HepG2 (cell line): ENCODE data around the gene ABCA3. TPM values are rescaled to one million over a fixed set of nuclear protein-coding genes. Genes with fewer than 3 reads are reported as not detected.

Experiments
- ATAC-seq: fragments of 200-7000 bp; cut with Tn5 transposase; 3 replicates; pipeline ENCODE4 v1.9.1; 2020; ENCODE audit warnings: mild to moderate bottlenecking, moderate library complexity
- BruUV-seq: library from RNA; stranded (reverse); fragments of 400-500 nt; replicated peaks from 2 replicates; lab custom pipeline; 2021; lab: Mats Ljungman, UMichigan
- CTCF ChIA-PET: fragments of 300-600 bp; formaldehyde crosslinking; extraction: SDS; loops from one replicate; lab custom pipeline; 2021; ENCODE audit warnings: low total read pairs, inconsistent platforms, low intra/inter-chr PET ratio; lab: Yijun Ruan, JAX
- POLR2A ChIA-PET: fragments of 350-600 bp; sonication (Branson Sonifier 250); formaldehyde crosslinking; loops from one replicate; lab custom pipeline; 2020; ENCODE audit warnings: antibody characterized with exemption, inconsistent platforms; lab: Yijun Ruan, JAX
- DNase-seq: peaks from one replicate; pipeline ENCODE4 v3.0.0-alpha.2; 2015; ENCODE audit warnings: low spot score
- FAIRE-seq: peaks from 3 replicates; lab custom pipeline; 2011; peaks lifted over from hg19 to GRCh38; lab: Jason Lieb, UNC
- H2AFZ ChIP-seq: one replicate; pipeline ENCODE4 v1.6.1; 2011; ENCODE audit warnings: low read length, inconsistent platforms
- H3K27ac ChIP-seq: fragments of 300-600 bp; 3 replicates; pipeline ENCODE4 v1.8.0; 2011; ENCODE audit warnings: mixed run types, mild to moderate bottlenecking, mixed read lengths, low read length, inconsistent platforms; ENCODE audit not compliant: insufficient read depth; ENCODE audit errors: extremely low read length
- H3K27me3 ChIP-seq, 2 experiments: fragments of 200-600 bp in 1 of 2; 2 replicates in 1 of 2; 3 replicates in 1 of 2; pipeline versions ENCODE4 v1.6.0 to v1.8.0; 2011; ENCODE audit warnings: low read length in 2 of 2, mild to moderate bottlenecking in 2 of 2, moderate library complexity in 2 of 2, inconsistent platforms in 1 of 2; ENCODE audit not compliant: insufficient read depth in 2 of 2, control insufficient read depth in 1 of 2
- H3K36me3 ChIP-seq, 2 experiments: fragments of 200-600 bp in 1 of 2; replicated peaks in 1 of 2; 2 replicates in 1 of 2; 3 replicates in 1 of 2; pipeline versions ENCODE4 v1.5.1 to v1.8.0; 2011; ENCODE audit warnings: low read length in 2 of 2, inconsistent platforms in 1 of 2; ENCODE audit not compliant: insufficient read depth in 2 of 2, control insufficient read depth in 1 of 2
- H3K4me1 ChIP-seq: 2 replicates; pipeline ENCODE4 v1.5.1; 2012; ENCODE audit warnings: low read length, inconsistent platforms; ENCODE audit not compliant: insufficient read depth
- H3K4me2 ChIP-seq: 2 replicates; pipeline ENCODE4 v1.6.0; 2011; ENCODE audit warnings: low read depth, low read length, inconsistent platforms
- H3K4me3 ChIP-seq, 3 experiments: fragments of 200-600 bp in 1 of 3; sonication (generic), shearing (Covaris generic) in 1 of 3; replicated peaks in 1 of 3; 2 replicates each; pipeline ENCODE4 v1.5.1; 2011 to 2016; ENCODE audit warnings: low read length in 3 of 3, inconsistent platforms in 2 of 3, low read depth in 2 of 3, mild to moderate bottlenecking in 2 of 3, control low read depth in 1 of 3, mixed read lengths in 1 of 3; ENCODE audit not compliant: insufficient read depth in 1 of 3
- H3K79me2 ChIP-seq: one replicate; pipeline ENCODE4 v1.6.1; 2011; ENCODE audit warnings: low read length, inconsistent platforms; ENCODE audit not compliant: insufficient read depth
- H3K9ac ChIP-seq: 2 replicates; pipeline ENCODE4 v1.6.0; 2011; ENCODE audit warnings: mild to moderate bottlenecking, low read depth, low read length, inconsistent platforms; ENCODE audit not compliant: insufficient read depth
- H3K9me3 ChIP-seq: 2 replicates; pipeline ENCODE4 v1.5.1; 2012; ENCODE audit warnings: mild to moderate bottlenecking, low read length
- H4K20me1 ChIP-seq: 2 replicates; pipeline ENCODE4 v1.6.0; 2011; ENCODE audit warnings: inconsistent platforms, mild to moderate bottlenecking, low read length, moderate library complexity; ENCODE audit not compliant: insufficient read depth
- ARID2 ChIP-seq: sonication (generic); formaldehyde crosslinking; IDR thresholded peaks from 2 replicates; pipeline ENCODE4 v1.8.1; 2022; ENCODE audit warnings: mild to moderate bottlenecking, missing genetic modification reagents, borderline replicate concordance
- DR1 ChIP-seq: sonication (generic); formaldehyde crosslinking; IDR thresholded peaks from 2 replicates; pipeline ENCODE4 v1.8.0; 2021; ENCODE audit warnings: mild to moderate bottlenecking, missing genetic modification reagents, inconsistent platforms
- EP300 ChIP-seq, 3 experiments: sonication (generic) in 1 of 3; formaldehyde crosslinking in 1 of 3; IDR thresholded peaks; 2 replicates each; pipeline versions ENCODE4 v1.5.1 to v1.6.1; 2011 to 2020; ENCODE audit warnings: low read depth in 2 of 3, low read length in 2 of 3, borderline replicate concordance in 1 of 3, improper control_type of control experiment in 1 of 3, mild to moderate bottlenecking in 1 of 3, missing genetic modification reagents in 1 of 3, moderate library complexity in 1 of 3
- FOXJ3 ChIP-seq: sonication (generic); formaldehyde crosslinking; IDR thresholded peaks from 2 replicates; pipeline ENCODE4 v1.4.0; 2020; ENCODE audit warnings: missing genetic modification reagents, mild to moderate bottlenecking, borderline replicate concordance
- HIC2 ChIP-seq: sonication (generic); formaldehyde crosslinking; IDR thresholded peaks from 2 replicates; pipeline ENCODE4 v1.9.0; 2022; ENCODE audit warnings: low read depth, missing genetic modification reagents
- NCOR1 ChIP-seq: fragments of 200-600 bp; sonication (generic); IDR thresholded peaks from 2 replicates; pipeline ENCODE4 v1.7.0; 2017; ENCODE audit warnings: antibody characterized with exemption, low read length, borderline replicate concordance
- RERE ChIP-seq: IDR thresholded peaks from 2 replicates; pipeline ENCODE4 v1.6.1; 2016; ENCODE audit warnings: low read depth, missing genetic modification reagents, missing compliant biosample characterization
- U2AF1 ChIP-seq: fragments of 200-400 bp; formaldehyde crosslinking; optimal IDR thresholded peaks from 2 replicates; pipeline ENCODE3; 2017; ENCODE audit warnings: mild to moderate bottlenecking, low read depth, low read length
- ZNF354B ChIP-seq: sonication (generic); formaldehyde crosslinking; IDR thresholded peaks from 2 replicates; pipeline ENCODE4 v1.8.0; 2022; ENCODE audit warnings: mild to moderate bottlenecking, missing genetic modification reagents
- ZNF816 ChIP-seq: sonication (generic); formaldehyde crosslinking; IDR thresholded peaks from 2 replicates; pipeline ENCODE4 v1.8.0; 2022; ENCODE audit warnings: missing genetic modification reagents, mild to moderate bottlenecking, borderline replicate concordance
- WGBS: methylation state at CpG from one replicate; pipeline ENCODE4 v1.1.6; 2017; ENCODE audit warnings: low lambda C conversion rate; 5-methylcytosine and 5-hydroxymethylcytosine counted together
- in situ Hi-C: cut with HindIII; loops from 2 replicates; pipeline ENCODE4 v1.10.0; 2017; ENCODE audit warnings: low pct_unique_long_range_greater_than_20kb; ENCODE audit not compliant: extremely low pct_ligation_motif_present
- intact Hi-C: fragments of 100-400 bp; cut with micrococcal nuclease; formaldehyde crosslinking; loops from one replicate; pipeline ENCODE4 v1.10.0; 2022; ENCODE audit not compliant: unreplicated experiment
- polyA plus RNA-seq, 8 experiments: library from polyadenylated mRNA; depleted of rRNA in 3 of 8; stranded (reverse) in 7 of 8; unstranded in 1 of 8; fragments of >200 nt; fragmentation: Illumina TruSeq in 4 of 8; extraction: Trizol in 4 of 8; gene quantifications; 2 replicates each; pipeline versions ENCODE4 v1.2.1 to v1.2.3, GENCODE V29; 2011 to 2016; ENCODE audit warnings: low read depth in 4 of 8, missing spikeins in 1 of 8, mixed read lengths in 1 of 8; ENCODE audit not compliant: insufficient read depth in 1 of 8
- total RNA-seq, 5 experiments: library from RNA; depleted of rRNA; stranded (reverse); fragments of >200 nt; fragmentation: Illumina TruSeq; extraction: Trizol; gene quantifications; 2 replicates each; pipeline ENCODE4 v1.2.3, GENCODE V29; 2016; ENCODE audit warnings: low read depth in 1 of 5

ABCA3 gene
- total and polyA plus RNA-seq, 2 of the 13 experiments (the other 11 are each of a cell fraction or from before 2014, with no cell fraction given) = 0.60 to 1.5 TPM

GRCh38 chr16:2371421-2371820 is 30.9 kb upstream of the ABCA3 start:
- FAIRE-seq (no peak), ATAC-seq (no peak), DNase-seq (no peak)
- in situ Hi-C loops (no loop called here), intact Hi-C loops (no loop called here)
- no peaks in the 10 kb centered on the region for H4K20me1 ChIP-seq
- H3K4me2 ChIP-seq = no peak overlapping the region
- H3K9ac ChIP-seq = no peak overlapping the region
- no peak overlapping the region for H3K4me3 ChIP-seq
- BruUV-seq = no TSS peak
- no peaks in the 10 kb centered on the region for H3K79me2 ChIP-seq
- POLR2A ChIA-PET = no interaction called here
- WGBS = 44% methylated on average over 2 of the region's 2 CpGs
- CTCF ChIA-PET = no interaction called here
- H2AFZ ChIP-seq = no peak overlapping the region
- H3K36me3 ChIP-seq = no peaks in the 10 kb centered on the region
- peaks cover 0 to 20% of the 10 kb centered on the region in 2 experiments; a peak in 3 of 5 replicates for H3K27me3 ChIP-seq
- no peaks in the 10 kb centered on the region for H3K9me3 ChIP-seq
- TF ChIP-seq U2AF1 (no peak), EP300 (IDR thresholded peaks at IDR 0.05; ENCODE audit: low read depth in 2 of 2, low read length in 2 of 2) (no peak), EP300 (CRISPR knock-in tag; IDR thresholded peaks at IDR 0.05; ENCODE audit: borderline replicate concordance) (no peak), HIC2 (no peak), ARID2 (CRISPR knock-in tag) (no peak), NCOR1 (no peak), ZNF816 (CRISPR knock-in tag) (no peak), FOXJ3 (CRISPR knock-in tag) (no peak), ZNF354B (CRISPR knock-in tag) (no peak), RERE (CRISPR knock-in tag) (no peak), DR1 (CRISPR knock-in tag) (no peak)
- TF ChIP-seq, all 625 proteins: peak for 0
- no peaks in the 10 kb centered on the region for H3K4me1 ChIP-seq
- H3K27ac ChIP-seq = no peak overlapping the region
